Brain microvascular endothelial cell (primary cell): ENCODE data around the gene ASRGL1.
A peak's percentile ranks its signal among the peaks of the same experiment; 100 is the strongest.

ENCODE experiments used
- DNase-seq: peaks from one replicate; pipeline ENCODE4 v3.0.0-alpha.2; 2020
- H3K27ac ChIP-seq: fragments of 250-450 bp; sonication (Bioruptor Pico); 2 replicates; pipeline ENCODE4 v1.5.1; 2020; ENCODE audit warnings: mild to moderate bottlenecking, moderate library complexity
- H3K27me3 ChIP-seq: fragments of 250-450 bp; sonication (Bioruptor Pico); replicated peaks from 2 replicates; pipeline ENCODE4 v1.5.1; 2020; ENCODE audit warnings: mild to moderate bottlenecking
- H3K36me3 ChIP-seq: fragments of 250-450 bp; sonication (Bioruptor Pico); replicated peaks from 2 replicates; pipeline ENCODE4 v1.5.1; 2020; ENCODE audit warnings: mild to moderate bottlenecking
- H3K4me3 ChIP-seq: 2 replicates; pipeline ENCODE4 v1.5.1; 2011; ENCODE audit warnings: low read depth, mild to moderate bottlenecking, control low read depth, low read length, moderate library complexity
- in situ Hi-C: cut with HindIII; loops from 2 replicates; pipeline ENCODE4 v1.10.0; 2017; ENCODE audit warnings: low sequenced_read_pairs, low pct_ligation_motif_present
- TF ChIP-seq, protein P1 (sequence below): IDR thresholded peaks from 2 replicates; pipeline ENCODE4 v1.5.1; 2011; ENCODE audit warnings: low read depth, mild to moderate bottlenecking, moderate library complexity, low read length, control low read depth, inconsistent platforms; ENCODE audit errors: missing control alignments

Gene ASRGL1

GRCh38 chr11:62419943-62420342, 82.7 kb downstream of the ASRGL1 start:
- H3K27ac ChIP-seq, result no peak overlapping the region
- in situ Hi-C loops, result no loop called here
- H3K36me3 ChIP-seq, result no peaks in the 10 kb centered on the region
- TF ChIP-seq, protein P1, sequence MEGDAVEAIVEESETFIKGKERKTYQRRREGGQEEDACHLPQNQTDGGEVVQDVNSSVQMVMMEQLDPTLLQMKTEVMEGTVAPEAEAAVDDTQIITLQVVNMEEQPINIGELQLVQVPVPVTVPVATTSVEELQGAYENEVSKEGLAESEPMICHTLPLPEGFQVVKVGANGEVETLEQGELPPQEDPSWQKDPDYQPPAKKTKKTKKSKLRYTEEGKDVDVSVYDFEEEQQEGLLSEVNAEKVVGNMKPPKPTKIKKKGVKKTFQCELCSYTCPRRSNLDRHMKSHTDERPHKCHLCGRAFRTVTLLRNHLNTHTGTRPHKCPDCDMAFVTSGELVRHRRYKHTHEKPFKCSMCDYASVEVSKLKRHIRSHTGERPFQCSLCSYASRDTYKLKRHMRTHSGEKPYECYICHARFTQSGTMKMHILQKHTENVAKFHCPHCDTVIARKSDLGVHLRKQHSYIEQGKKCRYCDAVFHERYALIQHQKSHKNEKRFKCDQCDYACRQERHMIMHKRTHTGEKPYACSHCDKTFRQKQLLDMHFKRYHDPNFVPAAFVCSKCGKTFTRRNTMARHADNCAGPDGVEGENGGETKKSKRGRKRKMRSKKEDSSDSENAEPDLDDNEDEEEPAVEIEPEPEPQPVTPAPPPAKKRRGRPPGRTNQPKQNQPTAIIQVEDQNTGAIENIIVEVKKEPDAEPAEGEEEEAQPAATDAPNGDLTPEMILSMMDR, result no peak
- no peak overlapping the region for H3K4me3 ChIP-seq
- DNase-seq, result no peak
- no peaks in the 10 kb centered on the region for H3K27me3 ChIP-seq

DNA sequence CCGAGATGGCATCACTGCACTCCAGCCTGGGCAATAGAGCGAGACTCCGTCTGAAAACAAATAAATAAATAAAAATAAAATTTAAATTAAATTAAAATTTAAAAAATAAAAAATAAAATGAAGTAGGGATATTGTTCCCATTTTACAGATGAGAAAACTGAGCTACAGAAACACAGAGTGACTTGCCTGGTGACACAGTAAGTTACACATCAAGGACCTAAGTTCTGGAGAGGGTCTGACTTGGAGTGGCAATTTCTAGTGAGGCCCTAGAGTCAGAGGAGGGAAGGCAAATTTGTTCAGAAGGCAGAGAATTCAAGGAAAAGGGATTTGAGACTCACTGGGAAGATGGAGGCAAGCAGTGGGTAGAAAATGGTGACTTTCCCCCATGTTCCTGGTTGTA, 83.6 kb downstream of the ASRGL1 start:
- Histone ChIP-seq H3K36me3 (no peaks in the 10 kb centered on the region), H3K27ac (no peak overlapping the region), H3K27me3 (no peaks in the 10 kb centered on the region), H3K4me3 (no peak overlapping the region)
- no peak for DNase-seq
- in situ Hi-C loops, result no loop called here
- TF ChIP-seq, protein P1, result no peak

GRCh38 chr11:62421996-62422395, 84.7 kb downstream of the ASRGL1 start:
- TF ChIP-seq, protein P1, result no peak
- no peak overlapping the region for H3K27ac ChIP-seq
- in situ Hi-C loops, result no loop called here
- H3K36me3 ChIP-seq, result no peaks in the 10 kb centered on the region
- no peaks in the 10 kb centered on the region for H3K27me3 ChIP-seq
- DNase-seq, result no peak
- no peak overlapping the region for H3K4me3 ChIP-seq

DNA sequence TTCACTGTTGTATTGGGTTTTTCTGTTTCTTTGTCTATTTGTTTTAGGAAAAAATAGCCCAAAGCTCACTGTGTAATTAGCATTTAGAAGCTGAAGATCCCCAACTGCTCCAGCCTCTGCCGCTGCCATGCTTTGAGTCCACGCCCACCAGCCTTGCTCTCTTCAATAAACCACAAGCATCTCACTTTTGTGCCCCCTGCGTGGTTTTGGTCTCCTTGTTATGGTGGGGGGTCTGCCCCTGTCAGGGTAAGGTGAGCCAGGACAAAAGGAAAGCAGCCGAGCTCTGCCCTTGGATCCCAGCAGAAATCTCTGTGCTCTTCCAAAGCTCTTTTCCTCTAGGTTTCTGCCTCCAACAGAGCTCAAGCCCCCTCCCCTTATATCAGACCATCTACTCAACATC, 85.8 kb downstream of the ASRGL1 start:
- Histone ChIP-seq H3K27ac (no peak overlapping the region), H3K36me3 (no peaks in the 10 kb centered on the region), H3K4me3 (no peak overlapping the region), H3K27me3 (no peaks in the 10 kb centered on the region)
- TF ChIP-seq, protein P1, result no peak
- in situ Hi-C loops, result no loop called here
- no peak for DNase-seq

DNA sequence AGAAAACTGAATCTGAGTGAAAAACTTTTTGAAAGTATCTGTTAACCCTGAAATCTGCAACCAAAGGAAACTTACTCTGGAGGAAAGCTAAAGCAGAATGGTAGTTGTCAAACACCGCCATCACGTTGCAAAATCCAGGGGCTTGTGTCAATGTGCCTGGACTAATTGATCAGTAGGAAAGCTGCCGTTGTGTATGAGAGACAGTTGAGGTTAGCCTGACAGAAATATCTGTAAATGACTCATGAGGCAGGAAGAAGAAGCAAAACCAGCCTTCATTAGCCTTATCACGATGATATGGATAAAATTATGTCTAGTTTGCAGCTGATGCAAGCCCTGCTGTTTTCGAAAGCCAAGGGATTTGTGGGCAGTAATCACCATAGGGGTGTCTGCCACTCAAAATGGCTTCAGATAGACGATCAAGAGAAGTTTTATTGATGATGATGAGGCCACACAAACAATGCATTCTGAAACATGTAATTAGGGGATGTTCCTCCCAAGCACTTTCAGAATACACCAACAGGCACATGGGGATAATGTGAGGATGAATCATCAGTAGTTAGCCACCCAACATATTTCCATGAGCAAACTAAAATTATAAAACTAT, 90.5 kb downstream of the ASRGL1 start:
- Histone ChIP-seq H3K36me3 (no peaks in the 10 kb centered on the region), H3K27ac (peak overlapping the region; percentile 13), H3K27me3 (no peaks in the 10 kb centered on the region), H3K4me3 (no peak overlapping the region)
- peak; percentile 30 for DNase-seq
- TF ChIP-seq, protein P1, result no peak
- in situ Hi-C loops, result no loop called here
